KBM-7 (cell line): ENCODE measurements around the gene FAM20B.
A peak's percentile ranks its signal among the peaks of the same experiment; 100 is the strongest.

Experiments used
- DNase-seq: peaks from one replicate; pipeline ENCODE4 v3.0.0-alpha.2; 2015
- in situ Hi-C: fragments of 300-500 bp; cut with MboI; formaldehyde crosslinking; loops from 2 replicates; pipeline ENCODE4 v1.14.3; 2020; ENCODE audit warnings: low sequenced_read_pairs, low pct_unique_long_range_greater_than_20kb, mixed read lengths

FAM20B gene

GRCh38 chr1:179108644-179109043, 83.0 kb downstream of the FAM20B start:
- no peak for DNase-seq
- in situ Hi-C loops: no loop called here

DNA sequence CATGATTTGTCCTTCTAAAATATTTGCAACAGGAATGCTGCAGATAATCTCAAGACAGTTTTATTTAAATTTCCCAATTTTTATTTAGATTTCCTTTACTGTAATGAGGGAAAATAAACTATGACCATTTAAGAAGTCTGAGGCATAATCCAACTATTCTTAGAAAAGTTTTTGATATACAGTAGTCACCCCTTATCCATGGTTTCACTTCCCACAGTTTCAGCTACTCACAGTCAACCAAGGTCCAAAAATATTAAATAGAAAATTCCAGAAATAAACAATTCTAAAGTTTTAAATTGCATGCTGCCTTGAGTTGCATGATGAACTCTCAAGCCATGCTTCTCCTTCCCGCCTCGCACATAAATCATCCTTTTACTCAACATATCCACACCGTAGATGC, 89.5 kb downstream of the FAM20B start:
- in situ Hi-C loops: no loop called here
- no peak for DNase-seq

GRCh38 chr1:179119513-179119912, 93.8 kb downstream of the FAM20B start:
- in situ Hi-C loops: no loop called here
- DNase-seq: no peak

DNA sequence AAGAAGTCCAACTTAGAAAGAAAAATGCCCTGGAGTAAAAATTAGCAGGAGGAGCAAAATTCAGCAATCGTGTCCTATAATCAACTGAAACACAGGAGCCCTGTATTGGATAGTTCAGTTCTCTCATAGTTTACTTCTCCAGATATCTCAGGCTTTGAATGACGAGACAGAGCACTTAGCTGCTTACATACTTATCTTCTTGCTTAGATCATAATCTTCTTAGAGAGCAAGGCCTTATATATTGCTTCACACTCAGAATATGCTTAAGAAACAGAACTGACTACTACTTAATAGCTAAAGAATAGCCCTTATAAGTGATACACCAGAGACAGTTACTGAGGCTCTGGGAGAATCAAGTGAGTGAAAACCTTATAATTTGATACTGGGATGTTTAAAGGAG, 95.0 kb downstream of the FAM20B start:
- in situ Hi-C loops: no loop called here
- DNase-seq: no peak

DNA sequence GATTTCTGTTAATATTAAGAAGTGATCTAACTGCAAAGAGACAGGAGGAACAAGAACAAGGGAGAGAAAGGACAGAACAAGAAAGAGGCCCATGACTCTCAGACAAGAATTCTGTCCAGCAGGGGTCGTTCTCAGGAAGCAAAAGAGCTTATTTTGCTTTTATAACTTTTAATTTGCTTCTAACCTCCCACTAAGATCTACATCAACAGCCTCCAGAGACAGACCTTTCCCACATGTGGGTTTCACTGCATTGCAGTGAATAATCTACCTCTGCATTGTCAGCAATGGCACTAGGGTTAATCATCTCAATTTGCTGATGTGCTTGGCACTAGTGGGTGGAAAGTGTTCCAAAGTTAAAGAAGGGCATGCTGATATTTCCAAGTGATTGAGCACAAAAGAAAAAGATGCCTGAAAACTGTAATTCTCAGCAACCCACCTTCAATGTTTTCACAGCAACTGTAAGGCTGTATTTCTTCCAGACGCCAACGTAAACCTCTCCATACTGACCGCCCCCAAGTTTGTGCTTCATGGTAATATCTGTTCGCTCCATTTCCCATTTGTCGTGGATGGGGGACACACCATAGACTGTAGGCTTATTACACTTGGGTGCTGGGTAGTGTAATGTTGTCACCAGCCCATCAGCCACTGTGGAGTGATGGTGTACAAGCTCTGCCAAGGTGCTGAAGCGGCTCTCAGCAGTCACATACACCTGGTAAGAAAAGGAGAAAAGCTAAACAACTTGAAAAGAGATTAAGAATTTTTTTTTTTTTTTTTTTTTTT, 95.7 kb downstream of the FAM20B start:
- peak; percentile 68 for DNase-seq
- in situ Hi-C loops: no loop called here

DNA sequence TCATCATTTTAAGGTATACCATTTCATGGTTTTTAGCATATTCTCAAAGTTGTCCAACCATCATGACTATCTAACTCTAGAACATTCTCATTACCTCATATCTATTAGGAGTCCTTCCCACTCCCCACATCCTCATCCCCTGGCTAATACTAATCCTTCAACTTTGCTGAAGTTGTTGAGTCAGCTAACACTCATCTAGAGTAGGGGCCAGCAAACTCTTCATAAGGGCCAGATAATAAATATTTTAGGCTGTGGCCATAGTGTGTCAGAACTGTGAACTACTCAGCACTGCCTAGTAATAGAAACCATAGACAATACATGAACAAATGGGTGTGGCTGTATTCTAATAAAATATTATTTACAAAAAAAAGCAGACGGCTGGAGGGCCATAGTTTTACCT, 99.2 kb downstream of the FAM20B start:
- in situ Hi-C loops: no loop called here

More for the DNA sequence above, 99.2 kb downstream of the FAM20B start:
- no peak for DNase-seq
